ENCODE measurements around the gene DOCK3. TPM values are rescaled to one million over a fixed set of nuclear protein-coding genes. Genes with fewer than 3 reads are reported as not detected.

The DOCK3 gene
- total and polyA plus RNA-seq, 2 donors from 2014 or later = 0.49 to 0.54 TPM

DNA sequence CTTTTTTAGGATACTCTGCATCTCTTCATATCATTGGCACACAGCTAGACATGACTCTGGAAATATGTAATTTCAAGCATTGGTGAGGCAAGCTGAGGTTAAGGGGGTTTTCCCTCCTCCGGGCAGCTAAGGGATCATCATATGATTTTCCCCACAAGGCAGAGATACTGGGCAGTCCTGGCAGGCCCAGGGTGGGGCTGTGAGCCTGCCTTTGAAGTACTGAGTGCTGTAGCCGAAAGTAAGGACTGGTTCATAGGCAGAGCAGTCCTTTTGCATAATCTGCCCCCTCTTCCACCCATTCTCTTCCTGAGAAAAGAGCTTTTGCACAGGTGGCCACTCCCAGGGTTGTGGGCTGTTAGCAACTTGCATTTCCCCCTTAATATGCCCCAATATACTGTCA, 541.6 kb downstream of the DOCK3 start:
- Histone ChIP-seq H3K9me3 (ENCODE audit: control insufficient read depth in 2 of 3, insufficient read depth in 1 of 3, low read length in 3 of 3) (no peaks in the 10 kb centered on the region), H3K27me3 (ENCODE audit: control insufficient read depth, insufficient read depth, low read length) (no peaks in the 10 kb centered on the region), H3K27ac (ENCODE audit: low read depth in 2 of 2, low read length in 2 of 2) (no peak overlapping the region), H3K9ac (ENCODE audit: low read length in 3 of 3) (no peak overlapping the region), H3K36me3 (ENCODE audit: control insufficient read depth in 2 of 3, insufficient read depth in 3 of 3, low read length in 3 of 3) (no peaks in the 10 kb centered on the region), H3K4me1 (ENCODE audit: control insufficient read depth in 2 of 3, insufficient read depth in 2 of 3, low read depth in 1 of 3, low read length in 3 of 3) (no peaks in the 10 kb centered on the region), H3K4me3 (ENCODE audit: low read length in 3 of 3) (no peak overlapping the region)
- DNase-seq = no peak
- intact Hi-C loops (cut with DNase I) = no loop called here
- TF ChIP-seq, protein P1, sequence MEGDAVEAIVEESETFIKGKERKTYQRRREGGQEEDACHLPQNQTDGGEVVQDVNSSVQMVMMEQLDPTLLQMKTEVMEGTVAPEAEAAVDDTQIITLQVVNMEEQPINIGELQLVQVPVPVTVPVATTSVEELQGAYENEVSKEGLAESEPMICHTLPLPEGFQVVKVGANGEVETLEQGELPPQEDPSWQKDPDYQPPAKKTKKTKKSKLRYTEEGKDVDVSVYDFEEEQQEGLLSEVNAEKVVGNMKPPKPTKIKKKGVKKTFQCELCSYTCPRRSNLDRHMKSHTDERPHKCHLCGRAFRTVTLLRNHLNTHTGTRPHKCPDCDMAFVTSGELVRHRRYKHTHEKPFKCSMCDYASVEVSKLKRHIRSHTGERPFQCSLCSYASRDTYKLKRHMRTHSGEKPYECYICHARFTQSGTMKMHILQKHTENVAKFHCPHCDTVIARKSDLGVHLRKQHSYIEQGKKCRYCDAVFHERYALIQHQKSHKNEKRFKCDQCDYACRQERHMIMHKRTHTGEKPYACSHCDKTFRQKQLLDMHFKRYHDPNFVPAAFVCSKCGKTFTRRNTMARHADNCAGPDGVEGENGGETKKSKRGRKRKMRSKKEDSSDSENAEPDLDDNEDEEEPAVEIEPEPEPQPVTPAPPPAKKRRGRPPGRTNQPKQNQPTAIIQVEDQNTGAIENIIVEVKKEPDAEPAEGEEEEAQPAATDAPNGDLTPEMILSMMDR (IDR thresholded peaks at IDR 0.05; ENCODE audit: borderline replicate concordance, extremely low read depth, insufficient read depth) = no peak
- no peak for FAIRE-seq

DNA sequence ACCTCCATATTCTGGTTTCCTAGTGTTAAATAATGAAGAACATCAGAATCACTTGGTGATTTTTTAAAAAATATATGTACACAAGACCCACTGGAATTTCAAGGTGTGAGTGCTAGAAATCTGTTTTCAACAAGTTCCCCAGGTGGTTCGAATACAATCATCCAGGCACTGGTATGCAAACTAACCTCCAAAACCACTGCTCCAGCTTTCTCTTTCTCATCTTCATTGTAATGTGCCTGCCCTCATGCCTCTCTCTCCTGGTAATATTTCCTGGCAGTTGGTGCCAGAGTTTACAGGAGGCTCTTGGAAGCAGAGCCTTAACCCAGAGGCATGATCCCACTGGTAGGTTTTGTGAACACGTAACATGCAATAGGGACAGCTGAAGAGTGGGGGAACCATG, 547.2 kb downstream of the DOCK3 start:
- FAIRE-seq = no peak
- no peak overlapping the region for H3K27ac ChIP-seq (ENCODE audit: low read depth in 2 of 2, low read length in 2 of 2)
- H3K4me1 ChIP-seq (ENCODE audit: control insufficient read depth in 2 of 3, insufficient read depth in 2 of 3, low read depth in 1 of 3, low read length in 3 of 3) = no peaks in the 10 kb centered on the region
- no peaks in the 10 kb centered on the region for H3K9me3 ChIP-seq (ENCODE audit: control insufficient read depth in 2 of 3, insufficient read depth in 1 of 3, low read length in 3 of 3)
- no peak overlapping the region for H3K4me3 ChIP-seq (ENCODE audit: low read length in 3 of 3)
- TF ChIP-seq, protein P1 (IDR thresholded peaks at IDR 0.05; ENCODE audit: borderline replicate concordance, extremely low read depth, insufficient read depth) = no peak
- H3K27me3 ChIP-seq (ENCODE audit: control insufficient read depth, insufficient read depth, low read length) = no peaks in the 10 kb centered on the region
- intact Hi-C loops (cut with DNase I) = no loop called here
- H3K36me3 ChIP-seq (ENCODE audit: control insufficient read depth in 2 of 3, insufficient read depth in 3 of 3, low read length in 3 of 3) = no peaks in the 10 kb centered on the region
- H3K9ac ChIP-seq (ENCODE audit: low read length in 3 of 3) = no peak overlapping the region
- no peak for DNase-seq

DNA sequence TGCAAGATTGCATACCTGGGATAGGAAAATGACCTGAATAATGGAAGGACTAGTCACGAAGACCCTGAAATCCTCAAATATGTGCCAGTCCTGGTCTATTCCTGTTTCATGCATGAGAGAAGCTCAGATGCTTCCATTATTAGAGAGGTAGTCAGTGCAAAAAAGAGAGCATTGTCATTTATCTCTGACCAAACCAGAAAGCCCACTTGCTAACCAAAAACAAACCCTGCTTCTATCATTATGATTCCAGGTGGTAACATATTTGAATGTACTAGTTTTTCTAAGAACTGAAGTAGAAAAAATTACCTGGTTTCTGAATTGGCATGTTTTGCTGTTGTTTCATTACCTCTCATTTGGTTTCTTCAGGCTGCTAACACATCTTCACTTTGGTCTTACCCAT, 549.6 kb downstream of the DOCK3 start:
- Histone ChIP-seq H3K9ac (ENCODE audit: low read length in 3 of 3) (no peak overlapping the region), H3K27me3 (ENCODE audit: control insufficient read depth, insufficient read depth, low read length) (no peaks in the 10 kb centered on the region), H3K36me3 (ENCODE audit: control insufficient read depth in 2 of 3, insufficient read depth in 3 of 3, low read length in 3 of 3) (no peaks in the 10 kb centered on the region), H3K27ac (ENCODE audit: low read depth in 2 of 2, low read length in 2 of 2) (no peak overlapping the region), H3K4me3 (ENCODE audit: low read length in 3 of 3) (no peak overlapping the region), H3K9me3 (ENCODE audit: control insufficient read depth in 2 of 3, insufficient read depth in 1 of 3, low read length in 3 of 3) (no peaks in the 10 kb centered on the region), H3K4me1 (ENCODE audit: control insufficient read depth in 2 of 3, insufficient read depth in 2 of 3, low read depth in 1 of 3, low read length in 3 of 3) (no peaks in the 10 kb centered on the region)
- TF ChIP-seq, protein P1 (IDR thresholded peaks at IDR 0.05; ENCODE audit: borderline replicate concordance, extremely low read depth, insufficient read depth) = no peak
- intact Hi-C loops (cut with DNase I) = no loop called here
- DNase-seq (no peak), FAIRE-seq (no peak)

DNA sequence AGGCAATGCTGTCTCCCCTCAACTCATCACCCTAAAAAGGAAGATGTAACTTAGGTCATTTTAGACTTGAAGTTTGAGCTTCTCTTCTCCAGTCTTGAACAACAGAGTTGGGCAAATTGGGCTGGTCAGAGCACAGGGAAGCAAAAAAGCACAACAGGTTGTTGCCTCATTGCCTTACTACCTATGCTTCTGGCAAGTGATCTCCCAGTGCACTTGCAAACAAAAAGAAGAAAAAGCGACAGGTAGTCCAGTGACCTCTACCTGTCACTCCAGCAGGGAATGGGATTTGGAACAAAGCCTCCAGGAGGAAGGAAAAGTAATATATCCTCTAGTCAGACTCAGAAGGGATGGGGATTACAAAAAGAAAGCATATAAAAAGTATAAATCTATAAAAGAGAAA, 550.1 kb downstream of the DOCK3 start:
- no peak overlapping the region for H3K4me3 ChIP-seq (ENCODE audit: low read length in 3 of 3)
- no peaks in the 10 kb centered on the region for H3K4me1 ChIP-seq (ENCODE audit: control insufficient read depth in 2 of 3, insufficient read depth in 2 of 3, low read depth in 1 of 3, low read length in 3 of 3)
- H3K27me3 ChIP-seq (ENCODE audit: control insufficient read depth, insufficient read depth, low read length) = no peaks in the 10 kb centered on the region
- no peak overlapping the region for H3K27ac ChIP-seq (ENCODE audit: low read depth in 2 of 2, low read length in 2 of 2)
- no peaks in the 10 kb centered on the region for H3K36me3 ChIP-seq (ENCODE audit: control insufficient read depth in 2 of 3, insufficient read depth in 3 of 3, low read length in 3 of 3)
- TF ChIP-seq, protein P1 (IDR thresholded peaks at IDR 0.05; ENCODE audit: borderline replicate concordance, extremely low read depth, insufficient read depth) = no peak
- no peak overlapping the region for H3K9ac ChIP-seq (ENCODE audit: low read length in 3 of 3)
- intact Hi-C loops (cut with DNase I) = no loop called here
- no peaks in the 10 kb centered on the region for H3K9me3 ChIP-seq (ENCODE audit: control insufficient read depth in 2 of 3, insufficient read depth in 1 of 3, low read length in 3 of 3)
- DNase-seq = no peak
- no peak for FAIRE-seq

Measured in kidney (tissue), 14 donors.